ENCODE data around the gene ZNF236.
A peak's percentile ranks its signal among the peaks of the same experiment; 100 is the strongest.
"Not testable (repeated sequence)": the region's sequence is repeated elsewhere in the genome, so short reads cannot be mapped to it uniquely, and the experiment has no call there.

ZNF236 gene

GRCh38 chr18:76959605-76960004 is 137.2 kb downstream of the ZNF236 start:
- TF ChIP-seq CTCF (conservative IDR thresholded peaks at IDR 0.05) (no peak), ZFX (IDR thresholded peaks at IDR 0.05) (no peak)
- H3K27ac ChIP-seq, result peak overlapping the region; percentile 22; the same call in 1 of the 2 replicates

DNA sequence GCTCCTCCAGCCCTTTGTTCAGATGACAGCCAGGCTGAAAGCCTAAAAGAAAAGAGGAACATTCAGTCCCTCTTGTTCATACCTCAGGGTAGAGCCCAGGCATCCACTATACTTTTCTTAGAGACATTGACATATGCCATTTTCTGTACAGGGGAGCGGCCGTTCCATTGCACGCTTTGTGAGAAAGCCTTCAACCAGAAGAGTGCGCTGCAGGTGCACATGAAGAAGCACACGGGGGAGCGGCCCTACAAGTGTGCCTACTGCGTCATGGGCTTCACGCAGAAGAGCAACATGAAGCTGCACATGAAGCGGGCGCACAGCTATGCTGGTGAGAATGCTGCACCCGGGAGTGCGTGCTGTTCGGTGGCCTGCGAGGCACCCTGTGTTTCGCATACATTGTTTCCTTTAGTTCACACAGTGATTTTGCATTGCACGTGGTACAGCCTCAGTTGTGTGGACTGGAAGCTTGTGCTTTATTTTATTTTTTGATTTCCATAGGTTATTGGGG is 138.2 kb downstream of the ZNF236 start:
- TF ChIP-seq ZFX (IDR thresholded peaks at IDR 0.05) (no peak), CTCF (conservative IDR thresholded peaks at IDR 0.05) (no peak)
- no peak overlapping the region for H3K27ac ChIP-seq

DNA sequence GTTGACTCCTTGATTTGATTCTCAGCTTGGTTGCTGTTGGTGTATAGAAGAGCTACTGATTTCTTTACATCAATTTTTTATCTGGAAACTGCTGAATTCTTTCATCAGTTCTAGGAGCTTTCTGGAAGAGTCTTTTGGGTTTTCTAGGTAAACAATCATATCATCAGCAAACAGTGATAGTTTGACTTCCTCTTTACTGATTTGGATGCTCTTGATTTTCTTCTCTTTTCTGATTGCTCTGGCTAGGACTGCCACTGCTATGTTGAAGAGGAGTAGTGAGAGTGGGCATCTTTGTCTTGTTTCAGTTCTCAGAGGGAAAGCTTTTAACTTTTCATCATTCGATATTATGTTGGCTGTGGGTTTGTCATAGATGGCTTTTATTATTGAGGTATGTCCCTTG is 140.5 kb downstream of the ZNF236 start:
- no peak overlapping the region for H3K27ac ChIP-seq
- no peak for TF ChIP-seq ZFX (IDR thresholded peaks at IDR 0.05)
- no peak for TF ChIP-seq CTCF (conservative IDR thresholded peaks at IDR 0.05)

DNA sequence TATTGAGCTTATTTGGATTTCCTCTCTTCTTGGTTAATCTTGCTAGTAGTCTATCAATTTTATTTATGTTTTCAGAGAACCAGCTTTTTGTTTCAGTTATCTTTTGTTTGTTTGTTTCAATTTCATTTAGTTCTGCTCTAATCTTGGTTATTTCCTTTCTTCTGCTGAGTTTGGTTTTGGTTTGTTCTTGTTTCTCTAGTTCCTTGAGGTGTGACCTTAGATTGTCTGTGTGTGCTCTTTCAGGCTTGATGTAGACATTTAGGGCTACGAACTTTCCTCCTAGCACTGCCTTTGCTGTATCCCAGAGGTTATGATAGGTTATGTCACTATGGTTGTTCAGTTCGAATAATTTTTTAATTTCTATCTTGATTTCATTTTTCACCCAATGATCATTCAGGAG is 141.6 kb downstream of the ZNF236 start:
- TF ChIP-seq ZFX (IDR thresholded peaks at IDR 0.05) (no peak), CTCF (conservative IDR thresholded peaks at IDR 0.05) (no peak)
- H3K27ac ChIP-seq, result no peak overlapping the region

DNA sequence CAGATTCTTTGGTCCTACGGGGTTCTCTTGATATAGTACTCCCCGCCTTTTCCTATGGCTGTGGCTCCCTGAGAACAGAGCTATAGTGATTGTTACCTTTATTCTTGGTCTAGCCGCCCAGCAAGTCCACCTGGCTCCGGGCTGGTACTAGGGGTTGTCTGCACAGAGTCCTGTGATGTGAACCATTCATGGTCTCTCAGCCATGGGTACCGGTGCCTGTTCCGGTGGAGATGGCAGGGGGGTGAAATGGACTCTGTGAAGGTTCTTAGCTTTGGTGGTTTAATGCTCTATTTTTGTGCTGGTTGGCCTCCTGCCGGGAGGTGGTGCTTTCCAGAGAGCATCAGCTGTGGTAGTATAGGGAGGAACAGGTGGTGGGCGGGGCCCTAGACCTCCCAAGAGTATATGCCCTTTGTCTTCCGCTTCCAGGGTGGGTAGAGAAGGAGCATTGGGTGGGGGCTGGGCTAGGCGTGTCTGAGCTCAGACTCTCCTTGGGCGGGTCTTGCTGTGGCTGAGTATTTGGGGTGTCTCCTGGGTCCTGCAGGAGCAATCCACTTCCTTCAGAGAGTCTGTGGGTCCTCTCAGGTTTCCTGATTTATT is 143.3 kb downstream of the ZNF236 start:
- not testable (repeated sequence) for H3K27ac ChIP-seq

DNA sequence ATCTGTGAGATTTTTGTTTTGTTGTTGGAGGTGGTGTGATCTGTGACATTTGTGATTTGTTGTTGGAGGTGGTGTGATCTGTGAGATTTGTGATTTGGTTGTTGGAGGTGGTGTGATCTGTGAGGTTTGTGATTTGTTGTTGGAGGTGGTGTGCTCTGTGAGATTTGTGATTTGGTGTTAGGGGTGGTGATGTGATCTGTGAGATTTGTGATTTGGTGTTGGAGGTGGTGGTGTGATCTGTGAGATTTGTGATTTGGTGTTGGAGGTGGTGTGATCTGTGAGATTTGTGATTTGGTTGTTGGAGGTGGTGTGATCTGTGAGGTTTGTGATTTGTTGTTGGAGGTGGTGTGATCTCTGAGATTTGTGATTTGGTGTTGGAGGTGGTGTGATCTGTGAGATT is 144.9 kb downstream of the ZNF236 start:
- H3K27ac ChIP-seq, result not testable (repeated sequence)

- TF ChIP-seq CTCF (conservative IDR thresholded peaks at IDR 0.05) (no peak), ZFX (IDR thresholded peaks at IDR 0.05) (no peak)
- H3K27ac ChIP-seq, result no peak overlapping the region
These were observed 145.5 kb downstream of the ZNF236 start for GRCh38 chr18:76967721-76968472.

GRCh38 chr18:76970770-76971559 is 148.6 kb downstream of the ZNF236 start:
- TF ChIP-seq ZFX (IDR thresholded peaks at IDR 0.05) (no peak), CTCF (conservative IDR thresholded peaks at IDR 0.05) (no peak)
- no peak overlapping the region for H3K27ac ChIP-seq
